GM21526 (cell line): ENCODE data around the gene ASTN2.

ENCODE experiments used
- ATAC-seq: cut with Tn5 transposase; IDR thresholded peaks from one replicate; pipeline ENCODE4 v1.9.1; 2021; ENCODE audit warnings: moderate library complexity; ENCODE audit not compliant: unreplicated experiment, low FRiP score

Gene ASTN2

DNA sequence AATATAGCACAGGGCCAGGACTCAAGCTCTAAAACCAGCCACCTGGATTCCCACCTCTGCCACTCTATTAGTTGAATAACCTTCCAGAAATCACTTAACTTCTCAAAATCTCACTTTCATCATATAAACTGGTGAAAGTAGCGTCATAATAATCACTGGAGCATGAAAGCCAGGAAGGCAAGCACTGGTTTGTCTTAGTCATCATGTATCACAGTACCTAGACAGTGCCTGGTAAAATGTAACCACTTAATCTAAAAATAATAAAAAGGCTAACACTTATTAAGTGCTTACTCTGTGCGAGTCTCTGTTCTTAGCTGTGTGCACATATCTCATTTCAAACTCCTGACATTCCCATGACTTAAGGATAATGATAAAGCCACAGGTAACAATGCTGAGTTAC lies 109.4 kb downstream of the ASTN2 start:
- no peak for ATAC-seq

GRCh38 chr9:117304549-117304948 lies 110.3 kb downstream of the ASTN2 start:
- no peak for ATAC-seq

DNA sequence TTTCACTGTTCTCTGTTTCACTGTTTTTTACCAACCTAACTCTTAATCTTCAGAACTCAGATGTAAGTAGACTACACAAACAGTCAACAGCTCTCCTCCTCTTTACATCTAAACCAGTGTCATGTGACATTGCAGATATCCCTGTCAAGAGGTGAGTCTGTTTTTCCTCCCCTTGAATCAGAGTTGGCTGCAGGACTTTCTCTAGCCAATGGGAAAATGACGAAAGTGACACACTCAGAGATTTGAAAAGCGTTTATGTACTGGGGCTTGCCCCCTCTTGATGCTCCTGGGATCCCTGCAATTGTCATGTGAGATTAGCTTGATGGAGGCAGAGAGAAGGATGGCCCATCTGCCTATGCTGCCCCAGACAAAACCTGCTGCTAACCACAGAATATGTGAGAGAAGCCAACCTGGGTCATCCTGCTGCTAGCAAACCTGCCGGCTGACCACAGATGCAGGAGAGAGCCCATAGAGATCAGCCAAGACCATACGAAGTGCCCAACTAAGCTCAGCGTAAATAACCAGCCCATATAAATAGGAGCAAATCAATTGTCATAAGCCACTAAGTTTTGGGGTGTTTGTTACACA lies 111.1 kb downstream of the ASTN2 start:
- ATAC-seq = no peak

DNA sequence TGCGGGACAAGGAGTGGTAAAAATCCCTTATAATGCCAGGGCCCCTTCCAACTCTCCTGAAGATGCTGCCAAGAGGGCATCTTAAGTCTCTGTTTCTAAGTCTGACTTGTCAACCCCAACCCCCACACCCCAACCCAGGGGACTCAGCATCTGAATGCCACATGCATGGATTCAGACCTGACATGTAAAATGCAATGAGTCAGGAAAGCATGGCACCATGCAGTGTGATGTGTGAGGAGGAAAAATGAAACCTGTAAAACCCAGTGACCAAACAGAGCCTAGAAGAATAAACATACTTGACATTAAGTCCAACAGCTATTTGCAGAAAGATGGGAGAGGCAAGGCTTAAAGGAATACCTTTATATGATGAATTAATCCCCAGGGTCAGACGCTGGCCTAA lies 112.4 kb downstream of the ASTN2 start:
- ATAC-seq = no peak

DNA sequence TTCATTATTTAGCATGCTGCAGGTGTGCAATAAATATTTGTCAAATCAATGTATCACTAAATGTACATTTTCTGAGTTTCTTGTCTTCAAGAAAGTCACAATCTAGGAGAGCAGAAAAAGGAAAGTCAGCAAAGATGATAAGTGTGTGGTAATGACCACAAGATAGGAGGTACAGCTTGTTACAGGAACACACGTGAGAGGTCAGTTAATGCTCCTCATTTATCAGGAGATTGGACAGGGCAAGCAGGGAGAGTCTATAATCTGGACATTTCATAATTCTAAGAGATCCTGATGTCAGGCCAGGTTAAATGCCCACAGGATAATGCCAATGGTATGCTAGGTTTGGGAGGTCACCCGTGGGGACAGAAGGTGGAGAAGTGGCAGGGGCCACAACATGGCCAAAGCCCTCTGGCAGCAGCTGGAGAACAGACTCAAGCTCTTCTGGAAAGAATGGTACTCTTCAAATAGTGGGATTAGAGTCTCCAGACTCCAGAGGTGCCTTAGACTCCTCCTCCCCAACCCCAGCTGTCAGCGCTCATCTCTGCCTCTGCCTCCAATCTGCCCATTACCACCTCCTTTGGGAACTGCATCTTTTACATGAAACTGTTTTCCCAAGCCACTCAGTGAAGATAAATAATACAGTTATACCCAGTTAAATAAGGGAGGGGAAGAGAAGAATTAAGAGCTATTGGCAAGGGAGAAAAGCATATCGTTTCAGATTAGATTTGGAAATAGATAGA lies 114.3 kb downstream of the ASTN2 start:
- ATAC-seq = no peak

- no peak for ATAC-seq
These were observed 118.4 kb downstream of the ASTN2 start for GRCh38 chr9:117296453-117296852.

DNA sequence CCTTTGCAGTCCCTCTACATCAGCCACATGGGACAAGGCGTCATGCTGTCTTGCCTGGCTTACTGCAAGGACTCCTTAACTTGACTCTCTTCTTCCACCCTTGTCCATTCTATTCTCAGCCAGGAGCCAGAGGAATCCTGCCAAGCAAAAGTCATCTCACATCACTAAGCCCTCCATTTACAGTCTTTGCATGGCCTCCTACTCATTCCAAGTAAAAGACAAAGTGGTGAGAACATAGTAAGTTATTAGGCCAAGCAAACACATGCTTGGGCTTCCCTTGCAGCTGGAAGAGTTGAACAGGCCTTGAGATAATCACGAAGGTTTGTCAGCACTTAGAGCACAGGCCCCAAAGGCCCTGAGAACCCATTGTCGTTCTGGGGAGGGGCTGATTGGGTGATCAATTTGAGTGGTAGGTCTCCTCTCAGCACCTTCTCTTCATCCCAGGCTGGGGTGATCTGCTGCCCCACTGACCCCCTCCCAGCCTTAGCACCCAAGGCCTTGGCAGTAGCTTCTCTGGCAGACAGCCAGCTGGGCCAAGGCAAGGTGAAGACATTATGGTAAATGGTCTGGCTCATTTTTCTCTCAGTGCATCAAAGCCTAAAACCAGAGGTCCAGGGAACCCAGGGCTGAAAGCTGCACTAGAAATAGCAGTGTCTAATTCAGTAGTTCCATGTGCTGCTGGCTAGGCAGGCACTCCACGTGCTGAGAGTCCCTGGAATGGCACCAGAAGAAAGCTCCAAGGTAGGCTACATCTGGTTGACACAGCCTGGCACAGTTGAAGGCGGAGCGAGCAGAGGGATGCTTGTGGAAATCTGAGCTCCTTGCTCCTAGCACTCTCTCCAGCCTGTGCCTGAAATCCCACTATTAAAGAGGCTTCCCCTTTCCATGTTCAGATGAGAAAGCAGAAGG lies 121.4 kb downstream of the ASTN2 start:
- no peak for ATAC-seq

GRCh38 chr9:117290856-117291622 lies 123.8 kb downstream of the ASTN2 start:
- ATAC-seq = no peak

GRCh38 chr9:117290306-117290840 lies 124.5 kb downstream of the ASTN2 start:
- no peak for ATAC-seq

DNA sequence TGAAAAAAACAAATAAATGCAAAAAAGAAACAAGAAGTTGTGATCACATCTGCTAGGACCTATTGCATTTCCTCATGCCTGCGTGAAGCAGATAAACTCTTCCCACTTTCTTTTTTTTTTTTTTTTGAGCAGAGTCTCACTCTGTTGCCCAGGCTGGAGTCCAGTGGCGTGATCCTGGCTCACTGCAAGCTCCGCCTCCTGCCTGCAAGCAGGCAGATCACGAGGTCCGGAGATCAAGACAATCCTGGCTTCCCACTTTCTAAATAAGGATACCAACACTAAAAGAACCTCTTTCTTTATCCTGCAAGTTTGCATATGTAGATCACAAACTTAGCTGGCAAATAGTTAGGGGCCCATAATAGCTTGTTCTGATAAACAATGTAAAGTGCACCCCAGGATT lies 128.6 kb downstream of the ASTN2 start:
- no peak for ATAC-seq

GRCh38 chr9:117284414-117284813 lies 130.4 kb downstream of the ASTN2 start:
- ATAC-seq = no peak

DNA sequence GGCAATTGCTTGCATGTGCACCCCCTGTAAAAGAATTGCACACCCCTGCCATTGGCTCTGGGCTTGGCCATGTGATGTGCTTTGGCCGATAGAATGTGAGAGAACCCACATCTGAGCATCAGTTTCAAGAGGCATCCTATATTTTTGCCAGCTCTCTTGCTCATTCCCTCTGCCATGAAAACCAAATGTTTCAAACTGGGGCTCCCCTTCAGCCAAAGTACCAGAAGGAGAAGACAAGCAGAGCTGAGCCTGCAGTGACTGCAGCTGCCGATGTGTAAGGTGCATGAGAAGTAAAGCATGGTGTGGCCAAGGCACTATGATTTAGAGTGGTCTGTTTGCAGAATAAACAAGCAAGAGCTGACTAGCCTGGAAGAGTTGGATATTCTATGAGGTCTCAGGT lies 132.3 kb downstream of the ASTN2 start:
- no peak for ATAC-seq

- ATAC-seq = no peak
These were observed 136.3 kb downstream of the ASTN2 start for GRCh38 chr9:117278471-117279035.

DNA sequence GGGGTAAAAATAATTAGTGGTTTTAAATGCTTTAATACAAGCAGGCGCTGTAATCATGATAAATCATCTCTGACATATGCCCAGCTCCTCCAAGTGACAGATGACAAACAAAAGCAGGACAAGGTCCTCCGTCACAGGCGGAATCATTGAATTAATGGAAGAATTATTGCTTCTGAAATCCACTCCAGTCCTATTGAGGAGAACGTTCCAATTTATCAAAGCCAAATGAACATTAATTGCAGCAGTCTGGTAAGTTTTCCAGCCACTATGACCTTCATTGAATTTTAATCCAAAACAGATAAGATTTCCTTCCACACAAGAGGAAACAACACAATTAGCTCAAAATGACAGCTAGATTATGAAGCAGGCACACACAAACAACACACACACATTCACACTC lies 136.8 kb downstream of the ASTN2 start:
- no peak for ATAC-seq

GRCh38 chr9:117276444-117276843 lies 138.4 kb downstream of the ASTN2 start:
- no peak for ATAC-seq

DNA sequence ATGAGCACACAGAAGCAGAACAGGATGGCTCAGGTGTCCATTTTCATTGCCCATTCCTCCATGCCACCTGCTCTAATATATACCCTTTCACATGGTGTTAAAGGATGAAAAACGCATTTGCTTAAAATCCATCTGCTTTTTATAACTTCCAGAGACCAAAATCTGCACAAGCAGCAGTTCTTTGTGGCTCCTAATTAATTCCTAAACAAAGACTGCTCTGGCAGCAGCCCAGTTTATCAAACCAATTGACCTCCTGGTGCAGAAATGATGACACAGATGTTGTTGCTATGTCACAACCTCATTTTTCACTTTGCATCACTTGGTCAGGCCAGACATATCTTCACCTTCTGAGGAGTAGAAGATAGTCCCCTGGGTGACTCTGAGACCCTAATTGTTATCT lies 141.2 kb downstream of the ASTN2 start:
- ATAC-seq = no peak

DNA sequence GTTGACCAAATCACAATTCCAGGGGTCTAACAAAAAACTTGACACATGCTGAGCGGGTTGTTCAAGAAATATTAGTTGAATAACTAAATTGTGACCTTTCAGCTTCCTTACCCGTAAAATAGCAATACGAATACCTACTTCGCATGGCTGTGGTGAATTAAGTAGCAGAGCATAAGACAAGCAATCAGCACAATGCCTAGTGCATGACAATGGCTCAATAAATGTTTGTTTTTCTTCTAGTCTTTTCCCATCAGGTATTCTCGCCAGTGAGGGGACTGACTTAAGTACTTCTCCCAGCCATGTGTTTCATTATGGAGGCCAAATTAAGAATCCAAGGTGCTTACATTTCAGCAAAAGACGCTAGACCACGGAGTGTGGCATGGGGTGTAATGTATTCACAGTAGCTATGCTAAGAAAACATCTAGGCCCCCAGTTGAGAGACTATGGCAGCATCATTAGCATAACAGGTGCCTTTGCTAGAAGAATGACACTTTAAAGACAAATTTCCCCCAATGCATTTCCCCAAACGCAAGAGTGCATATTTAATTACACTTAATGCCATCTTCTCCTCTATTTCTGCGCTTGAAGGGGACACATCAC lies 145.9 kb downstream of the ASTN2 start:
- no peak for ATAC-seq

DNA sequence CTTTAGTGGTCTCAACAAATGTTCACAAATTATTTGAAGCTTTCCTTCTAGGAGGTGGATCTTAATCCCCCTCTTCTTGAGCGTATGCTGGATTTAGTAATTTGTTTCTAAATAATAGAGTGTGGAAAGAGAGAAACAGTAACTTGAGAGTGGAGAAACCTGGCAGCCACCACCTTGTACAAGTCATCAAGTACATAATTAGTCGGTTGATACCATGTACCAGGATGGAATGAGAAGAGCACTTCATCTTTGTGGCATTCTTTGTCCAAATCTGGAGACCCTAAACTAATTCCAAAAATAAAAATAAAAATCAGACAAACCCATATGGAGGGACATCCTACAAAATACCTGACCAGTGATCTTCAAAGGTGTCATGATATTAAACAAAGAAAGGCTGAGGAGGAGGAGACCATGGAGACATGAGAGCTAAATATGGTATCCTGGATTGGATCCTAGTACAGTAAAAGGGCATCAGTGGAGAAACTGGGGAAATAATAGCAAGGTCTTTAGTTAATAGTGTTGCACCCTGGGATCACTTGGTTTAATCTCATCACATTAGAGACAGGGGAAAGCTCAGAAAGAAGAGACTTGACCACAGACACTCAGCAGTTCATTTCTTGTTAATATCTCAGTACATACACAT lies 147.9 kb downstream of the ASTN2 start:
- no peak for ATAC-seq

- ATAC-seq = no peak
These were observed 149.6 kb downstream of the ASTN2 start for GRCh38 chr9:117265253-117265652.
